Mononuclear cell (primary cell): ENCODE measurements around the gene ACSS1. TPM values are rescaled to one million over a fixed set of nuclear protein-coding genes. Genes with fewer than 3 reads are reported as not detected.

Experiments
- H3K27me3 ChIP-seq: 2 replicates; pipeline ENCODE4 v1.6.0; 2011; ENCODE audit warnings: low read length, control low read depth; ENCODE audit not compliant: insufficient read depth
- H3K4me1 ChIP-seq: 2 replicates; pipeline ENCODE4 v1.5.1; 2011; ENCODE audit warnings: mild to moderate bottlenecking, low read length, control low read depth; ENCODE audit not compliant: insufficient read depth
- H3K4me3 ChIP-seq: 2 replicates; pipeline ENCODE4 v1.5.1; 2011; ENCODE audit warnings: mild to moderate bottlenecking, low read length, moderate library complexity
- H3K9me3 ChIP-seq: 2 replicates; pipeline ENCODE4 v1.5.1; 2011; ENCODE audit warnings: low read depth, mild to moderate bottlenecking, control low read depth, low read length
- total RNA-seq: library from RNA; depleted of rRNA; stranded (reverse); fragments of >200 nt; gene quantifications from one replicate; pipeline ENCODE4 v1.2.3, GENCODE V29; 2012

Gene ACSS1
- total RNA-seq, 1 donor, result 8.0 TPM

GRCh38 chr20:24986436-24987015, 71.4 kb downstream of the ACSS1 start:
- Histone ChIP-seq H3K9me3 (no peaks in the 10 kb centered on the region), H3K4me1 (peaks cover 80% of the 10 kb centered on the region), H3K27me3 (no peaks in the 10 kb centered on the region), H3K4me3 (no peak overlapping the region)

- Histone ChIP-seq H3K4me3 (no peak overlapping the region), H3K9me3 (no peaks in the 10 kb centered on the region), H3K27me3 (no peaks in the 10 kb centered on the region), H3K4me1 (peaks cover 80% of the 10 kb centered on the region)
Measured at GRCh38 chr20:24985802-24986201, 72.1 kb downstream of the ACSS1 start.

GRCh38 chr20:24984961-24985640, 72.8 kb downstream of the ACSS1 start:
- H3K4me1 ChIP-seq, result peaks cover 85% of the 10 kb centered on the region
- H3K27me3 ChIP-seq, result no peaks in the 10 kb centered on the region
- H3K4me3 ChIP-seq, result no peak overlapping the region
- no peaks in the 10 kb centered on the region for H3K9me3 ChIP-seq

- Histone ChIP-seq H3K27me3 (no peaks in the 10 kb centered on the region), H3K4me1 (peaks cover 88% of the 10 kb centered on the region), H3K9me3 (no peaks in the 10 kb centered on the region), H3K4me3 (no peak overlapping the region)
Measured at GRCh38 chr20:24983896-24984295, 74.0 kb downstream of the ACSS1 start.

GRCh38 chr20:24981790-24982189, 76.1 kb downstream of the ACSS1 start:
- peaks cover 69% of the 10 kb centered on the region for H3K4me1 ChIP-seq

GRCh38 chr20:24981282-24981681, 76.7 kb downstream of the ACSS1 start:
- Histone ChIP-seq H3K4me1 (peaks cover 64% of the 10 kb centered on the region), H3K4me3 (no peak overlapping the region), H3K27me3 (no peaks in the 10 kb centered on the region), H3K9me3 (peaks cover 6% of the 10 kb centered on the region)

More at GRCh38 chr20:24981790-24982189, 76.1 kb downstream of the ACSS1 start:
- Histone ChIP-seq H3K4me3 (no peak overlapping the region), H3K27me3 (no peaks in the 10 kb centered on the region), H3K9me3 (peaks cover 1% of the 10 kb centered on the region)

GRCh38 chr20:24980291-24981053, 77.5 kb downstream of the ACSS1 start:
- Histone ChIP-seq H3K4me1 (peaks cover 56% of the 10 kb centered on the region), H3K9me3 (peaks cover 7% of the 10 kb centered on the region), H3K4me3 (no peak overlapping the region), H3K27me3 (no peaks in the 10 kb centered on the region)

GRCh38 chr20:24979036-24979960, 78.6 kb downstream of the ACSS1 start:
- Histone ChIP-seq H3K9me3 (peaks cover 7% of the 10 kb centered on the region), H3K4me1 (peaks cover 44% of the 10 kb centered on the region), H3K4me3 (no peak overlapping the region), H3K27me3 (no peaks in the 10 kb centered on the region)

- H3K27me3 ChIP-seq, result no peaks in the 10 kb centered on the region
- H3K9me3 ChIP-seq, result peaks cover 7% of the 10 kb centered on the region
- no peak overlapping the region for H3K4me3 ChIP-seq
- H3K4me1 ChIP-seq, result peaks cover 36% of the 10 kb centered on the region
Measured at GRCh38 chr20:24978513-24978912, 79.4 kb downstream of the ACSS1 start.

- Histone ChIP-seq H3K4me1 (peaks cover 36% of the 10 kb centered on the region), H3K9me3 (peaks cover 7% of the 10 kb centered on the region), H3K4me3 (no peak overlapping the region), H3K27me3 (no peaks in the 10 kb centered on the region)
Measured at GRCh38 chr20:24977797-24978196, 80.1 kb downstream of the ACSS1 start.

GRCh38 chr20:24977336-24977735, 80.6 kb downstream of the ACSS1 start:
- Histone ChIP-seq H3K27me3 (no peaks in the 10 kb centered on the region), H3K4me1 (peaks cover 36% of the 10 kb centered on the region)

GRCh38 chr20:24972341-24972740, 85.6 kb downstream of the ACSS1 start:
- H3K4me3 ChIP-seq, result no peak overlapping the region
- H3K27me3 ChIP-seq, result no peaks in the 10 kb centered on the region
- H3K4me1 ChIP-seq, result peaks cover 17% of the 10 kb centered on the region
- H3K9me3 ChIP-seq, result peaks cover 7% of the 10 kb centered on the region

More at GRCh38 chr20:24977336-24977735, 80.6 kb downstream of the ACSS1 start:
- H3K9me3 ChIP-seq, result peaks cover 7% of the 10 kb centered on the region
- no peak overlapping the region for H3K4me3 ChIP-seq

GRCh38 chr20:24971376-24972101, 86.4 kb downstream of the ACSS1 start:
- Histone ChIP-seq H3K4me3 (no peak overlapping the region), H3K9me3 (peaks cover 3% of the 10 kb centered on the region), H3K27me3 (no peaks in the 10 kb centered on the region), H3K4me1 (peaks cover 17% of the 10 kb centered on the region)

GRCh38 chr20:24970754-24971153, 87.2 kb downstream of the ACSS1 start:
- Histone ChIP-seq H3K4me1 (peaks cover 17% of the 10 kb centered on the region), H3K27me3 (no peaks in the 10 kb centered on the region), H3K4me3 (no peak overlapping the region), H3K9me3 (no peaks in the 10 kb centered on the region)
